ENCODE data around the gene EML4. TPM values are rescaled to one million over a fixed set of nuclear protein-coding genes. Genes with fewer than 3 reads are reported as not detected.

Gene EML4
- total RNA-seq, 1 donor from 2014 or later: 22.5 TPM

DNA sequence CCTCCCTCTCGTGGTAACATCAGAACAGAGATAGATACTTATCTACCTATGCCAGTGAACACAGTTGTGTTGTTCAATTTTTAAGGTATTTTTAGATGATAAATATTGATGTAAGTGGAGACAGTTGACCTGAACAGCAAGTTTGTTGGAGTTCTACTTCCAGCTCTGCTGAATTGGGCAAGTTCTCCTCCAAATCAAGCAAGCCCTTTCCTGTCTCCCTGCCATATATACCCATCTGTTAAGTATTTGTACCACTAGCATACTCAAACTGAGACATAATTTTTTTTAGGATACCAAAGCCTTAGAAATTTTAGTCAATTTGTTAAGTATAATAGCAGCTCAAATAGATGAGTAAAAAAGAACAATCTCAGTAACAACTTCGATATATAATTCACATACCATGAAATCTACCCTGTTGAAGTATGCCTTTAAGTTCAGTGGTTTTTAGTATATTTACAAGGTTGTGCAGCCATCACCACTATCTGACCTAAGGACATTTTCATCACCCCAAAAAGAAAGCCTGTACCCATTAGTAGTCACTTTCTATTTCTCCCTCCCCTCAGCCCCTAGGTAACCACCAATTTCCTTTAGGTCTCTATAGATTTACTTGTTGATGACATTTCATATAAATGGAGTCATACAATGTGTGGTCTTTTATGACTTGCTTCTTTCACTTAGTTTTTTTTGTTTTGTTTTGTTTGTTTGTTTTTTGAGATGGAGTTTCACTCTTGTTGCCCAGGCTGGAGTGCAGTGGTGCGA, 130.0 kb downstream of the EML4 start:
- no peak for DNase-seq (ENCODE audit: low read depth)

DNA sequence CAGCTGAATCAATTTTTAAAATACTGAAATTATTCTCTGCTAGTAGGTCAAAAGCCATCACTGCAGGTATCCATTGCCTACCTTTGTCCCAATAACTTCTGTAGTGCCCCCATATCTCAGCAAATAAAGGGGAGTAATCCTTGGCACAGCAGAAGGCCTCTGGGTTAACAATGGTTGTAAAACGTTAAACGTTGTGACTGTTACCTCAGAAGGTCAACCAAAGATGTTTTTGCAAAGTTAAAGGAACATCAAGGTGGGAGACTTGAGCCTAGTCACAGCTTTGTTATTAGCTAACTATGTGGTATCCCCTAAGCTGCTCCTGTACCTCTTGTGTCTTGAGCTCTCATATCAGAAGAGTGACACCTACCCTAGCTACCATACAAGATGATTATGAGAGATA, 131.4 kb downstream of the EML4 start:
- no peak for DNase-seq (ENCODE audit: low read depth)

DNA sequence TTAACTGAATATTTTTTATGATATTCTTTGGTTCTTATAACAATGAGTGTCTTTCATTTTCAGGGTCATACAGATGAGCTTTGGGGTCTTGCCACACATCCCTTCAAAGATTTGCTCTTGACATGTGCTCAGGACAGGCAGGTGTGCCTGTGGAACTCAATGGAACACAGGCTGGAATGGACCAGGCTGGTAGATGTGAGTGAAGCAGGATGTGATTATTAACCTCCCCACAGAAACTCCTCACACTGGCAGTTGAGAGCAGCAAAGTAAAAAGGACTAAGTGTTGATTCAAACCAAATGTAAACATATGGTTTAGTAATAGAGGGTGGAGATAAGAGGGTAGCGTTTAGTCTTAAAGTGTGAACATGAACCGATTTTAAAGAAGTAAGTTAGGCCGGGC, 134.1 kb downstream of the EML4 start:
- DNase-seq (ENCODE audit: low read depth): no peak

DNA sequence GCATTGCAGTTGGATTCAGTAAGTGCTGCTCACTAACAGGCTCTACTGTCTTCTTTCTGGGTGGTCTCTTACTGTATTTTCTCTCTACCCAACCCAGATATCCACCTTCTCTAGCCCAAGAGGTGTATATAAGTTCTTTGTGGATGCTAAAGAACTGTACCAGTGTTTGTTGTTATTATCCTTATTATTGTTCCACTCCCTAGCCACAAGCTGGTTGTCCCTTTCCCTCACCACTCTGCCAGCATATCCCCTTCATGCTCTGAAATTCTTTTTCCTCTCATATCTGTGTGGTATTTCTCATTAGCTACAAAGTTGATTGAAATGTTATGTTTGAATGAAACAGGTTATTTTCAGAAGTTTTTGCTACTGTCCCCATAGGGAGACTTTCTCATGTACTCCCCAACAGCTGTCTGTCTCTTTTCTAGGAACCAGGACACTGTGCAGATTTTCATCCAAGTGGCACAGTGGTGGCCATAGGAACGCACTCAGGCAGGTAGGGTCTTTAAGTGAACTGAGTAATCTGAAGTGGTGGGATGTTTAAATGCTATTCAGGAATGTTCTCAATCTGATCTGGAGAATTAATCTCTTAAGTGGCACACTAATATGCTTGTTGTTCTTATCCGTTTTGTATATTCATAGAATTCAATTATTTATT, 135.0 kb downstream of the EML4 start:
- DNase-seq (ENCODE audit: low read depth): no peak

DNA sequence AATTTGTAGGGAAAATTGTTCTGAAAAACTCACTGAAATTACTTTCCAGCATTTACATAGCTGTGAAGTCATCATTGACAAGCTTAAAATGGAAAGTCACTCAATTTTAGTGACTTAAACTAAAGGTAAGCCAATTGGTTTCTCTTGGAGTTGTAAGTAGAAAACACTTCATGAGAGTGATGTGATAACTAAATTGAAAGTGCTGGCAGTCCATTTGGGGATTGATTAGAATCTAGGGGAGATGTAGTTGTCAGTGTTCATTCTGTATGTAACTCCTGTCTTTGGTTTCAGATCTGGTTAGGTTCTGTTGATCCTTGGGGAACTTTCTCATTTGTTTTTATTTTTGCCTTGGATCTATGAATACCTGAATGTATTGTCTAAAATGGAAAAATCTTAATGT, 138.0 kb downstream of the EML4 start:
- DNase-seq (ENCODE audit: low read depth): no peak

DNA sequence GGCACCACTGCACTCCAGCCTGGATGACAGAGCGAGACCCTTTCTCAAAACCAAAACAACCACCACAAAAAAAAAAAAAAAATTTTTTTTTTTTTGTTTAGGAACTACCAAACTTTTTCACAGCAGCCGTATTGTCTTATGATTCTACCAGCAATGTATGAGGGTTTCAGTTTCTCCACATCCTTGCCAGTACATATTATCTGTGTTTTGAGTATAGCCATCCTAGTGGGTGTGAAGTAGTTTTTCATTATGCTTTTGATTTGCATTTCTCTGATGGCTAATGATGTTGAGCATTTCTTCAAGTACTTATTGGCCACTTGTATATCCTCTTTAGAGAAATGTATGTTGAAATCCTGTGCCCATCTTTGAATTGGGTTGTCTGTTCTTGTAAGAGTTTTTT, 140.2 kb downstream of the EML4 start:
- DNase-seq (ENCODE audit: low read depth): no peak

DNA sequence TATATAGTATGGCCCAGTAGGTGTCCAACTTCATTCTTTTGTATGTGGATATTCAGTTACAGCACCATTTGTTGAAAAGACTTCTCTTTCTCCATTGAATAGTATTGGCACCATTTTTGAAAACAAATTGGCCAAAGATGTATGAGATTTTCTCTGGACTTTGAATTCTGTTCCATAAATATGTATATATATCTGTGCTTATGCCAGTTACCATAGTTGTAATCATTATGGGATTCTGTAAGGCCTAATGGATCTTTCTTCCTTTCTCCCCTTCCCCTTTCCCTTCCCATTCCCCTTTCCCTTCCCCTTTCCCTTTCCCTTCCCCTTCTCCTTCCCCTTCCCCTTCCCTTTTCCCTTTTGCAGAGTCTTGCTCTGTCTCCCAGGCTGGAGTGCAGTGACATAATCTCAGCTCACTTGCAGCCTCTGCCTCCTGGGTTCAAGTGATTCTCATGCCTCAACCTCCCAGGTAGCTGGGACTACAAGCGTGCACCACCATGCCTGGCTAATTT, 140.9 kb downstream of the EML4 start:
- DNase-seq (ENCODE audit: low read depth): no peak

DNA sequence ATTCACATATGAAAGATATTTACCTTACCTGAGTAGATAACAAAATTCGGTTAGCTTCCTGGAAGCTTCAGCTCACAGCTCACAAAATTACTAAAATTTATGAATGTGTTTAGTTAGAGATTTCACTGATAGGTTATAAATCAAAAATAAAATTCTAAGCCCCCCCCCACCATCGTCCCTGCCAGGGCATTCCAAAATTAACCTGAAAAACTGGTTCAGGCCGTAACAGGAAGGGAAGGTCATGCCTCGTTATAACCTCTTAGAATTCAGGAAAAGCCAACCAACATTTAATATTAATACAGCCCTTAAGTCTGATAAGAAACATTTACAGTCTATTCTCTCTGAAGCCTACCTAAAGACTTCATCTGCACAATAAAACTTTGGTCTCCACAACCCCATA, 143.0 kb downstream of the EML4 start:
- DNase-seq (ENCODE audit: low read depth): no peak

DNA sequence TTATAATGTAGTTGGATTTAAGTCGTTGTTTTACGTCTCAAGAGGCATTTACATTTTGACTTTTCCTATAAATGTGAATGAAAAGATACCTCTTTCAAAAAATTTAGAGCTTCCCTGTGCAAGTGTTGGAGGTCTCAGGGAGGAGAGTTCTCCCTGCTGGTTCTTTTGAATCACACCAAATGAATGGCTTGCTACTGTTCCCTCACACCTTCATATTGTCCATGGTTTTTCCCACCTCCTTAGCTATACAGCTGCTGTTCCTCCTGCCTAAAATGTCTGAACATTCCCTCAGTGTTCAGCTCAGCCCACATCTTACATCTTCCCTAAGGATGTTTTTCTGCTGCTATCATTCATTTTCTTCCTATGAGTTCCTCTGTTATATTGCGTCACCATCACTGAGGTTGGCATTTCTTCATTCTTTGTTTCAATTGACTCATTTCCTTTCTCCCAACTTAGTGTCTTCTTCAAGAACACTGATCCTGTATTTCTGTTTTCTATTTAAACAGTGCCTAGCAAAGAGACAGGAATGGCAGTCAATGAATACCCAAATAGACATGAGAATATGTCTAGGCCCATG, 145.8 kb downstream of the EML4 start:
- DNase-seq (ENCODE audit: low read depth): peak; percentile 30

DNA sequence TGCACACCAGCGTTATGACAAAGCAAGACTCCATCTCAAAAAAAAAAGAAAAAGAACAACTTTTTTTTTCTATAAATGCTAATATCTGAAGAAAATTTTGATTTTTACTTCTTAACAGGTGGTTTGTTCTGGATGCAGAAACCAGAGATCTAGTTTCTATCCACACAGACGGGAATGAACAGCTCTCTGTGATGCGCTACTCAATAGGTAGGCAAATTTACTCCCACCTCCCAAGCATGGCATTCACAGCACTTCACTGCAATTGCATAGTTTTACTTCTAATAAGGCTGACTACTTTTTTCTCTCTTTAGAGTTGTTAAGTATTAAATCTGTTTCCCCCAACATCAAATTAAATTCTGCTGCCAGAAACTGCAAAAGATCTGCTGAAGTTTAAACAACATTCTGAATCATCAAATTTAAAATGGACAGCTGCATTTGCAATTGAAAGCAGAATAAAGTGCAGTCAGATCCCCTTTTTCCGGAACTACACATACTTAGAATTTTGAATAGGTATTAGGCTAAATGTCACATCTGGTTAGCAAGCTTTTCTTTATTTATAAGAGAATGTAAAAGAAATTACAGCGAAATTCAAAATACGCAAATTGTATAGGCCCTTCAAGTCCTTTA, 146.8 kb downstream of the EML4 start:
- DNase-seq (ENCODE audit: low read depth): no peak

DNA sequence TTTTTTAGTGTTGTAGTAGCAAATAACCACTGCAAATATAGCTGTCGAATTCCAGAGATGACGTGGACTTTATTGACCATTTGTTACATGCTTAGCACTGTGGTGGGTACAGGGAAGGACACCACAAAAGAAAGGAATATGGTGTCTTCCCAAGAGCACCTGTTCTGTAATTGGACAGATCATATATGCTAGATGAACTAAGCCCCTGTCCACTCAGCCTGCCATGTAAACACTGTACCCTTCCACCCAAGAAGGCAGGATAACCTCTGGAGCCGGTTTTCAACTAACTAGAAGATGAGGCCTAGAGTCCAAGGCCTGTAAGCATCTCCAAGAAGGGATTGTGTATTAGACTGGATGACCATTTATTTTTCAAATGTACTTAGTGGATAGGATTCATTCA, 147.8 kb downstream of the EML4 start:
- no peak for DNase-seq (ENCODE audit: low read depth)

DNA sequence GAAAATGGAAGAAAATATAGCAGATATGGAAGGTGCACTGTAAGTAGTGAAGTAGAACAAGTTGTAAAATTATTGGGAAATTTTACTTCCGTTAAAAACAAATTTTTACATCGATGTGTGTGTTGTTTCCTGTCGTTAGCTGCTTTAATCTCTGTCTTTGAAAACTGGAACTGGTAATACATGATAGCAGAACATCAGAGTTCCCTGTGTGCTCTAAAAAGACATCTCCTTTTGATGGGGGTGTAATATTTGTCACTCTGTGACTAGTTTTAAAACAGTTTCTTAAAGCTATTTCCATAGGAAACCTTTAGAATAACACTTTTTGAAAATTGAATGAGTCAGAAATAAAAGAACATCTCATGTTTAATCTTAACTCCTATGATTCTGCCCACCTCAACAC, 148.3 kb downstream of the EML4 start:
- no peak for DNase-seq (ENCODE audit: low read depth)

DNA sequence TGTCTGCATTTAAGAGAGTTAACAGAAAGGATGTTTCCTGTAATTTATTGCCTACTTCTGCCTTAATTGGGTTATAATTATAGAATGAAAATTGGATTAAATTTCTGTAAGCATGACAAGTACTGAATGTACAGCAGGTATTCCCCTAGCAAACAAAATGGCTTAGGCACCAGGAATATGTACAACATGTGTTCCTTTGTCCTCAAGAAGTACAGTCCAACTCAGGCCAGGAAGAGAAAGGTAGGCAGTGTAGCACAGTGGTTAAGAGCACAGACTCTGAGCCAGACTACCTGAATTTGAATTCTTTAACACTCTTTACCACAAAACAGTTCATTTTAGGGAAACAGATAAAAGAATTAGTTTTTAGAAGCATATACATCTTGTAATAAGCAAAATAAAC, 148.8 kb downstream of the EML4 start:
- DNase-seq (ENCODE audit: low read depth): no peak

DNA sequence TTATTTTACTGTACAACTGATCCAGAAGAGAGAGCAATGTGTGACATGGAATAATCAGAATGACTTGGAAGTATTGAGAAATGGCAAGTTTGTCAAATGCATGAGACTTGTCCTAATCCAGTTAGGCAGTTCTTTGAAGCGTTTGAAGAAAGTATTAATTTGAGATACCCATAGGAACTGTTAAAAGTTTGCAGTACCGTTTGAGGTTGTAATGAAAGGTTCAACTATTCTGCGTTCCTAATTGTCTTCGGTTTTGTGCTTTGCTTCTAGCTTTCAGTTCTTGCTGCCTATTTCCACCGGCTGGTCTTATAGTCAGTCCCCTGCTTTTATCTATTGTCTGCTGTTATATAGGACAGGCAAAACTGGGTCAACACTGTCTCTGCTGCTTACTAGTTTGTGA, 150.1 kb downstream of the EML4 start:
- DNase-seq (ENCODE audit: low read depth): no peak

DNA sequence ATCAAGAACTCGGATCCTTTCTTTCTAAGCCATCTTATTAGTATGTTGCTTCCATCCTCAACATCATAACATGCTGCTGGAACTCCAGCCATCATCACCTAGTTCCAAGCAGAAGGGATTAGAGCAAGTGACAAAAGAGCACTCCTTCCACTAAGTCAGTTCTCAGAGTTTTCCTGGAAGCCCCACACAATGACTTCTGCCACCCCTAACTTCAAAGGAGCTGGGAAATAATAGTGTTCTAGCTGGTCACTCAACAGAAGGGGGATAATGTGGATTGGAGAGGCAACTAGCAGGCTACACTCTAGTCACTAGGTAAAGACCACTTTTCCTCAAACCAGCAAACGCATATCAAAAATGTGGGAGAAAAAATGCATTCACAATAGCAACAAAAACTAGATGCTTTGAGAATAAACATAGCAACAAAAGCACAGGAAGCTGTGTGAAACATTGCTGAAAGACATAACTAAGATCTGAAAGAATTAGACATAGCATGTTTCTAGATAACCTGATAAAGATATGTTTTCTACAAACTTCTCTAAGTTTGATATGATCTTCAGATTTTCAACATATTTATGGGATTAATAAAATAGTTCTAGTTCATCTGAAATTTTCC, 152.4 kb downstream of the EML4 start:
- no peak for DNase-seq (ENCODE audit: low read depth)

DNA sequence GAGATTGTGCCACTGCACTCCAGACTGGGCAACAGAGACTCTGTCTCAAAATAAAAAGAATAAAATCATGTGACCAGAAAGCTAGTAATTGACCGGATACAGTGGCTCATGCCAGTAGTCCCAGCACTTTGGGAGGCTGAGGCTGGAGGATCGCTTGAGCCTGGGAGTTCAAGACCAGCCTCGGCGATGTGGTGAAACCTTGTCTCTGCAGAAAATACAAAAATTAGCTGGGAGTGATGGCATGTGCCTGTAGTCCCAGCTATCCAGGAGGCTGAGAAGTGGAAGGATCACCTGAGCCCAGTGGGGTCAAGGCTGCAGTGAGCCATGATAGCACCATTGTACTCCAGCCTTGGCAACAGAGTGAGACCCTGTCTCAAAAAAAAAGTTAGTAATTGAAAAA, 155.1 kb downstream of the EML4 start:
- no peak for DNase-seq (ENCODE audit: low read depth)

DNA sequence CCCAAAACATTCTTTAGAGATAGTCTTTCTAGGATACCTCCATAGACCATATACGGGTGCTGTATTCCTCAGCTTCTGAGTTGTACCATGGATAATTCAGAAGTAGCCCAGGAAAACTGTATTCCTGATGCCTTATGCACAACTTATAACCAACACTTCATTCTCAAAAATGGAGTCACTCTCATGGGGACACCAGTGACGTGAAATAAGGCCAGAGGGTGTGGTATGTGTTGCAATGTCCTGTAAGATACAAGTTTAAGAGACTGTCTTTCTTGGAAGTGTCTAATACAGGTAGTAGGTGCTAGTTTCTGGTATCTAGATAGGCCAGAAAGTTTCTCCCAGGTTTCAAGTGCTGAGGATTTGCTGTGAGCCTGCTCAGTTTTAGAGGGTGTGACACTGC, 155.8 kb downstream of the EML4 start:
- no peak for DNase-seq (ENCODE audit: low read depth)

DNA sequence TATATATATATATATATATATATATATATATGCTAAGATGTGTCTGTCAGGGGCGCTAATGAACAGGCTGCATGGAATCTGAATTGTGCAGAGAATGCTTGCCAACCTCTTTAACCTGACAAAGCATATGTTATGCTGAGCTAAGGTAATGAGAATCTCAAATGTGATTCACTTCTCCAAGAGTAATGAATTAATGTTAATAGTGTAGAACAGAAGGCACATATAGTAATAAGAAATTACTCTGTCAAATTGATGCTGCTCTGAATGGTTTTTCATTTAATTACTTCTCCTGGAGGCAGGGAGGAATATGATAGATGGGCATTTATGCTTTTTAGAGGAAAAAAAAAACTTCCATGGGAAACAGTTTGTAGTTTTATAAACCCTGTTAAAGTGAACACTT, 156.5 kb downstream of the EML4 start:
- DNase-seq (ENCODE audit: low read depth): no peak

DNA sequence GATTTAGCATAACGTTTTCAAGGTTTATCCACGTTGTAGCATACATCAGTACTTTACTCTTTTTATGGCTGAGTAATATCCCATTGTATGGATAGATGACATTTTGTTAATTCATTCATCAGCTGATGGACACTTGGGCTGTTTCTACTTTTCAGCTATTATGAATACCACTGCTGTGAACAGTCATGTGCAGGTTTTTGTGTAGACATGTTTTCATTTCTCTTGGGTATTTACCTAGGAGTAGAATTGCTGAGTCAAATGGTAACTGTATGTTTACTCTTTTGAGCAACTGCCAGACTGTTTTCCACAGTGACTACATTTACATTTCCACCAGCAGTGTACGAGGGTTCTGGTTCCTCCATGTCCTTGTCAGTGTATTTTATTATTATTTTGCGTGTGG, 158.0 kb downstream of the EML4 start:
- DNase-seq (ENCODE audit: low read depth): no peak

DNA sequence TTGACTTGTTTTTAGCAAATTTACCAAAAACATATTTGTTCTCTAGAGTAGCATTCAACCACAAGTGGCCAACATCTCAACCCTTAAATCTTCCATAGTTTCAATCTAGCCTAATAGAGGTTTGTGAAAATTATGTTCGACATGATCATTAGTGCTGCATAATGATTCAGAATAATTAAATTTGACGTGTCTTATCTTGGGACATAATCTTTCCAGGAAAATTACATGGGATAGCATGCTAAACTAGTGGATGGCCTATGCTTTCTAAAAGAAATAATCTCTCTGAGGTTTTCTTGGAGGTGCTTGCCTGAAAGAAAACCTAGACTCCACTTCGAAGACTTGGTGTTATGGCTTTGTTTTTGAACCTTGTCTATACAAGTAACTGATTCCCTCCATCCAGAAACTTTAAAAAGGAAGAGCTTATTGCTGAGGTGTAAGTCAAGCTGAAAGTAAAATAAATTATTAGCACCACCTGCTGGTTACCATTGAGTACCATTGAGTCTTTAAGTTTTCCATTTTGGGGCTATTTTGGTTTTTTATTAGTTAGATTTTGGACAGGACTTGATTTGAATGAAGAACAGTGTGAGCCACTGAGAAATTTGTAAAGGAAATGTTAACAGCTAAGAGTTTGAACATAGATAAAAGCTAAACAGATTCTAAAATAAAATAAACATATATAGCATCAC, 159.1 kb downstream of the EML4 start:
- peak; percentile 18 for DNase-seq (ENCODE audit: low read depth)

DNA sequence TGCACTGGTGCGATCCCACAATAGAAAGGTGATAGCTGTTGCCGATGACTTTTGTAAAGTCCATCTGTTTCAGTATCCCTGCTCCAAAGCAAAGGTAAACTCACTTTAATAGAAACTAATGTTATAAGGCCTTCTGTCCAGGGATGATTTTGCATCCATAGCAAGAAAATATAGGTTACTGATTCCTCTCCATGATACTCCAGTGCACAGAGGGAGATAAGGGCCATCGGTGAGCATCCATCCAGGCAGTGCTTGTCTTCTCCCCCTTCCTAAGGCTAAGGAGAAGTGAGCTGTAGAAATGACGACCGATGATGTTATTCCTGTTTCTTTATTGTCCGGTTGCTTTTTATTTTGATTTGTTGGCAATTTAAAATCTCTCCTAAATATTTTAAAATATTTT, 159.8 kb downstream of the EML4 start:
- no peak for DNase-seq (ENCODE audit: low read depth)

Measured in myocyte (in vitro differentiated cells).